A549 (cell line): ENCODE measurements around the gene COA7.

Experiments used
- CTCF ChIP-seq: fragments of >200 bp; sonication (Bioruptor Twin); formaldehyde crosslinking; IDR thresholded peaks from 3 replicates; pipeline ENCODE4 v1.5.1; 2016
- REST ChIP-seq: fragments of 200-600 bp; sonication (generic); IDR thresholded peaks from 2 replicates; pipeline ENCODE4 v1.6.1; 2016; ENCODE audit warnings: antibody characterized with exemption, mild to moderate bottlenecking, moderate library complexity

GRCh38 chr1:52659356-52659755 lies 38.8 kb downstream of the COA7 start:
- TF ChIP-seq CTCF (no peak), REST (no peak)
